GM12878 (cell line): ENCODE measurements around the gene ZC3H12D. TPM values are rescaled to one million over a fixed set of nuclear protein-coding genes. Genes with fewer than 3 reads are reported as not detected.

ENCODE experiments used
- ATAC-seq: fragments of 200-7000 bp; cut with Tn5 transposase; 3 replicates; pipeline ENCODE4 v1.9.1; 2020; ENCODE audit warnings: mild to moderate bottlenecking, moderate library complexity
- BruUV-seq: library from RNA; stranded (reverse); fragments of 400-500 nt; replicated peaks from 2 replicates; lab custom pipeline; 2021; lab: Mats Ljungman, UMichigan
- CTCF ChIA-PET: fragments of 300-600 bp; sonication (Branson Sonifier 250); formaldehyde crosslinking; extraction: SDS; loops from one replicate; lab custom pipeline; 2021; ENCODE audit warnings: inconsistent platforms; lab: Yijun Ruan, JAX
- POLR2A ChIA-PET: fragments of 350-600 bp; formaldehyde crosslinking; extraction: SDS; loops from one replicate; lab custom pipeline; 2021; ENCODE audit warnings: inconsistent platforms; lab: Charles Lee
- RAD21 ChIA-PET: fragments of 300-600 bp; sonication (Branson Sonifier 250); formaldehyde crosslinking; loops from one replicate; lab custom pipeline; 2023; ENCODE audit warnings: antibody characterized with exemption; ENCODE audit not compliant: unreplicated experiment; lab: Charles Lee
- SMC1A ChIA-PET: fragments of 300-600 bp; sonication (Branson Sonifier 250); formaldehyde crosslinking; loops from one replicate; lab custom pipeline; 2023; ENCODE audit not compliant: unreplicated experiment, uncharacterized antibody; lab: Charles Lee
- DNase-seq: peaks from one replicate; pipeline ENCODE4 v3.0.0-alpha.2; 2011; ENCODE audit warnings: low read depth, low spot score
- FAIRE-seq: peaks from 3 replicates; lab custom pipeline; 2011; peaks lifted over from hg19 to GRCh38; lab: Jason Lieb, UNC
- H2AFZ ChIP-seq: 2 replicates; pipeline ENCODE4 v1.6.0; 2011; ENCODE audit warnings: low read depth, low read length, control low read depth; ENCODE audit not compliant: control insufficient read depth
- H3K27ac ChIP-seq: 2 replicates; pipeline ENCODE4 v1.5.1; 2011; ENCODE audit warnings: control low read depth; ENCODE audit not compliant: control insufficient read depth, insufficient read depth
- H3K27me3 ChIP-seq, 2 experiments: replicated peaks in 1 of 2; 2 replicates each; pipeline versions ENCODE4 v1.6.0 to v1.6.1; 2011; ENCODE audit warnings: low read length in 1 of 2; ENCODE audit not compliant: control insufficient read depth in 2 of 2, insufficient read depth in 2 of 2
- H3K36me3 ChIP-seq, 2 experiments: 2 replicates each; pipeline ENCODE4 v1.5.1; 2011; ENCODE audit warnings: low read length in 1 of 2; ENCODE audit not compliant: control insufficient read depth in 2 of 2, insufficient read depth in 2 of 2
- H3K4me1 ChIP-seq: 2 replicates; pipeline ENCODE4 v1.6.1; 2011; ENCODE audit warnings: mild to moderate bottlenecking, low read length, moderate library complexity, mixed read lengths; ENCODE audit not compliant: control insufficient read depth, insufficient read depth
- H3K4me2 ChIP-seq: 2 replicates; pipeline ENCODE4 v1.6.0; 2011; ENCODE audit warnings: control low read depth; ENCODE audit not compliant: control insufficient read depth, insufficient read depth
- H3K4me3 ChIP-seq: fragments of 200-600 bp; sonication (generic); 2 replicates; pipeline ENCODE4 v1.5.1; 2016
- H3K79me2 ChIP-seq: 2 replicates; pipeline ENCODE4 v1.6.0; 2011; ENCODE audit warnings: low read length; ENCODE audit not compliant: control insufficient read depth, insufficient read depth
- H3K9ac ChIP-seq: 2 replicates; pipeline ENCODE4 v1.8.0; 2011; ENCODE audit warnings: low read length, control low read depth, mixed read lengths; ENCODE audit not compliant: control insufficient read depth, insufficient read depth
- H3K9me3 ChIP-seq: replicated peaks from 3 replicates; pipeline ENCODE4 v1.5.1; 2011; ENCODE audit warnings: mild to moderate bottlenecking, low read length; ENCODE audit not compliant: control insufficient read depth, insufficient read depth
- H4K20me1 ChIP-seq: 2 replicates; pipeline ENCODE4 v1.6.0; 2011; ENCODE audit not compliant: control insufficient read depth, insufficient read depth
- BCL3 ChIP-seq: IDR thresholded peaks from 2 replicates; pipeline ENCODE4 v1.6.1; 2011; ENCODE audit warnings: borderline replicate concordance, low read depth, mild to moderate bottlenecking, moderate library complexity, low read length; ENCODE audit not compliant: insufficient read depth, poor library complexity, severe bottlenecking
- CHD2 ChIP-seq: IDR thresholded peaks from 2 replicates; pipeline ENCODE4 v1.6.1; 2011; ENCODE audit warnings: low read depth, low read length, improper control_type of control experiment, borderline replicate concordance
- CHD4 ChIP-seq: fragments of 200-600 bp; sonication (generic); IDR thresholded peaks from 2 replicates; pipeline ENCODE4 v1.6.1; 2016; ENCODE audit warnings: mild to moderate bottlenecking
- CUX1 ChIP-seq: IDR thresholded peaks from 2 replicates; pipeline ENCODE4 v1.6.1; 2012; ENCODE audit warnings: improper control_type of control experiment, low read depth, low read length; ENCODE audit not compliant: insufficient replicate concordance
- JUNB ChIP-seq: IDR thresholded peaks from 2 replicates; pipeline ENCODE4 v1.6.1; 2016; ENCODE audit warnings: antibody characterized with exemption, mild to moderate bottlenecking
- LARP7 ChIP-seq: fragments of 450-650 bp; IDR thresholded peaks from 2 replicates; pipeline ENCODE4 v1.6.1; 2017; ENCODE audit warnings: mild to moderate bottlenecking
- MEF2B ChIP-seq: fragments of 450-650 bp; IDR thresholded peaks from 2 replicates; pipeline ENCODE4 v1.6.1; 2018; ENCODE audit warnings: mild to moderate bottlenecking, moderate library complexity; ENCODE audit not compliant: partially characterized antibody, poor library complexity, severe bottlenecking
- MLLT1 ChIP-seq: fragments of 450-650 bp; IDR thresholded peaks from 2 replicates; pipeline ENCODE4 v1.6.1; 2016; ENCODE audit warnings: mild to moderate bottlenecking
- TCF7 ChIP-seq: IDR thresholded peaks from 2 replicates; pipeline ENCODE4 v1.6.1; 2014; ENCODE audit warnings: antibody characterized with exemption, borderline replicate concordance
- ZNF592 ChIP-seq: fragments of 450-650 bp; IDR thresholded peaks from 2 replicates; pipeline ENCODE4 v1.6.1; 2017; ENCODE audit warnings: mild to moderate bottlenecking, moderate library complexity
- WGBS: methylation state at CpG from one replicate; pipeline ENCODE4 v1.1.6; 2016; ENCODE audit warnings: low lambda C conversion rate; ENCODE audit not compliant: insufficient replicate concordance, insufficient coverage; ENCODE audit errors: missing lambda C conversion rate; 5-methylcytosine and 5-hydroxymethylcytosine counted together
- in situ Hi-C: fragments of 300-500 bp; cut with MboI; formaldehyde crosslinking; loops from 9 replicates; pipeline ENCODE4 v1.14.3; 2018; ENCODE audit warnings: mixed read lengths
- intact Hi-C: fragments of 100-400 bp; cut with micrococcal nuclease; formaldehyde crosslinking; loops from one replicate; pipeline ENCODE4 v1.14.2; 2022; ENCODE audit not compliant: unreplicated experiment
- polyA plus RNA-seq, 11 experiments: library from polyadenylated mRNA; depleted of rRNA in 4 of 11; unstranded in 6 of 11; stranded (reverse) in 5 of 11; fragments of >200 nt; fragmentation: Nextera tagmentation in 4 of 11; fragmentation: Illumina TruSeq in 1 of 11; extraction: Ambion mirVana in 4 of 11; extraction: Trizol in 1 of 11; gene quantifications; 1 replicate in 1 of 11; 2 replicates in 10 of 11; pipeline versions ENCODE4 v1.2.1 to v1.2.3, GENCODE V29; 2011 to 2016; ENCODE audit warnings: inconsistent platforms in 2 of 11, missing spikeins in 2 of 11, low read depth in 1 of 11
- total RNA-seq, 4 experiments: library from RNA; depleted of rRNA in 3 of 4; stranded (reverse); fragments of >200 nt in 3 of 4; fragmentation: Illumina TruSeq in 1 of 4; extraction: Trizol in 1 of 4; gene quantifications; 2 replicates each; pipeline versions ENCODE4 v1.2.1 to v1.2.3, GENCODE V29; 2013 to 2021

Gene ZC3H12D
- total and polyA plus RNA-seq, 10 of the 15 experiments (the other 5 are each of a cell fraction or from before 2014, with no cell fraction given): 1.4 to 29.7 (median 8.8) TPM

GRCh38 chr6:149455031-149455732 is 29.6 kb downstream of the ZC3H12D start:
- ChIA-PET POLR2A (interaction anchor here (0.6 to 0.7 kb wide), 4 partner anchors 20 to 1742 kb away, joined by 4 to 5 read pairs (median 4); no protein-coding TSS in a partner anchor), RAD21 (no interaction called here), SMC1A (interaction anchor here (0.9 to 2.3 kb wide), 3 partner anchors 9 to 62 kb away, joined by 3 to 6 read pairs (median 3); no protein-coding TSS in a partner anchor), CTCF (no interaction called here)
- Histone ChIP-seq H3K36me3 (peaks cover 14 to 29% of the 10 kb centered on the region in 2 experiments; a peak in 3 of 4 replicates), H3K27me3 (no peaks in the 10 kb centered on the region), H3K4me3 (no peak overlapping the region), H3K9me3 (no peaks in the 10 kb centered on the region; the same call in 2 of the 3 replicates), H3K79me2 (no peaks in the 10 kb centered on the region; the same call in 1 of the 2 replicates), H3K9ac (no peak overlapping the region), H3K4me1 (no peaks in the 10 kb centered on the region), H3K27ac (no peak overlapping the region), H3K4me2 (no peak overlapping the region), H2AFZ (no peak overlapping the region), H4K20me1 (no peaks in the 10 kb centered on the region)
- intact Hi-C loops: no loop called here
- in situ Hi-C loops: no loop called here
- no TSS peak for BruUV-seq
- 91% methylated on average over 11 of the region's 11 CpGs for WGBS
- no peak for FAIRE-seq
- ATAC-seq: no peak
- no peak for DNase-seq
- no peak for TF ChIP-seq CHD4
- TF ChIP-seq MLLT1: no peak
- TF ChIP-seq BCL3: no peak
- TF ChIP-seq LARP7: no peak
- no peak for TF ChIP-seq TCF7
- no peak for TF ChIP-seq CUX1
- no peak for TF ChIP-seq MEF2B
- no peak for TF ChIP-seq CHD2
- TF ChIP-seq JUNB: no peak
- no peak for TF ChIP-seq ZNF592
